Measurements from ENCODE around the gene BRD7.

BRD7 gene

GRCh38 chr16:50271148-50272041, 97.4 kb downstream of the BRD7 start:
- no peak for DNase-seq (ENCODE audit: low spot score)

DNA sequence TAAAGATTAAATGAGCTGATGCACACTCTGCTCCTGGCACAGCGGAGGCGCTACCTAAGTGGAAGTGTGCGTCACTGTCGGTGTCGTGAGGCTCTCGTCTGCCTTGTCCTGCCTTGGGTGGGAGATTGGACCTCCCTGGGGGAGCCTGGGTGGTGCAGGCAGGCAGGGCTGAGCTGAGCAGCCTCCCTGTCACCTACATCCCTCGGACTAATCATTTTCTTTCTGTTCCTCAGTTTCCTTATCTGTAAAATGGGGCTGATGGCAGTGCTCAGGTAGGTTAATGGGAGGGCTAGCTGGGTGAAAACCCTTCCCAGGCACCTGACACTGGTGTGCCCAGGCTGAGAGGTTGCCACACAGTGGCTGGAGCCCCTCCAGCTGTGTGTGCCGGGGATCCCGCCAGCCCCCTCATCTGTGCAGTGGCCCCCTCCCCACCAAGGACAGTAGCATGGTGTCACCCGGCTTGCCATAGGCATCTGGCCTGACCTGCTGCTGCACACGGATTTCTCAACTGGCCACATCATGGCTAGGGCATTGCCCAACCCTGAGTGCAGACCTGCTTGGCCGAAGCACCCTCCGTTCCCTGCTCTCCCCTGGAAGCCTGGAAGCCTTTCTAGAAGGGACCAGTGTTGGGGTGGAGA, 98.2 kb downstream of the BRD7 start:
- DNase-seq (ENCODE audit: low spot score) = no peak

- DNase-seq (ENCODE audit: low spot score) = no peak
Measured at GRCh38 chr16:50269769-50270509, 98.8 kb downstream of the BRD7 start.

DNA sequence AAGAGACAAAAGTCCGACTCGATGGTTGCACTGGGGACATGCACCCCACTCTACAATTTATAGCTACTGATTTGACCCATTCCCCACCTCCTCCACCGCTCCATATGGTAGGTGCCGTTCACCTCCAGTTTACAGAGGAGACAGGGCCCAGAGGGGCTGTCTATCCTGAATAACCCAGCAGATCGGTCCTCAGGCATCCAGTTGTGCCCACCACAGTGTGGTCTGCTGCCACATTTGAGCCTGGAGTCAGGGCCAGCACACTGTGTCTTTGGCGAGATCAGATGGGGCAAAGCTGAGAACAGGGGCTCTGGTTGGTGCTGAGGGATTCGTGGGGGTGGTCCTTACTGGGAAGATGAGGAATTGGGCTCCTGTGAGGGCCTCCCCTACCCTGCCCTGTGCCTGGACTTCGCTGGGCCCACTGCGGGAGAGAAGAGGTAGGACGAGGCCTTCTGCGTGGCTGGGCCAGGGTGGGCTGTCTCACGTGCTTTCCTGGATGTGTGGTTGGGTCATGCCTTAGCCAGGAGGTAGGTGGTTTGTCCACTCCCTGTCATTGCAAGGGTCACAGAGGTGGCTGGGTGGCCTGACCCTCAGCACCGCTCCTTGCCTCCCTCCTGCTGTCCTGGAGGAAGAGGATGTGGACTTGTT, 99.6 kb downstream of the BRD7 start:
- DNase-seq (ENCODE audit: low spot score) = no peak

DNA sequence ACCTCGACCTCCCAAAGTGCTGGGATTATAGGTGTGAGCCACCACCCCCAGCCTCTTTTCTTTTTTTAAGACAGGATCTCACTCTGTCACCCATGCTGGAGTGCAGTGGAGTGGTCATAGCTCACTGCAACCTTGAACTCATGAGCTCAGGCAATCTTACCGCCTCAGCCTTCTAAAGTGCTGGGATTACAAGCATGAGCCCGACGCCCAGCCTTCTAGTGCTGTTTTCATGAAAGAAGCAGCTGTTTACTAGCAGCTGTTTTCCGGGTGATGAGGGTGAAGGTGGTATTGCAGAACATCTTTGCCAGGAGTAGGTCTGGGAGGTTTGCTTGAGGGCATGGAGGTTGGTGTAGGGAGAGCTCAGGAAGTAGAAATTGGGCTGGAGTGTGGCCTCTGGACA, 100.4 kb downstream of the BRD7 start:
- no peak for DNase-seq (ENCODE audit: low spot score)

GRCh38 chr16:50267651-50268050, 101.1 kb downstream of the BRD7 start:
- peak; percentile 45 for DNase-seq (ENCODE audit: low spot score)

DNA sequence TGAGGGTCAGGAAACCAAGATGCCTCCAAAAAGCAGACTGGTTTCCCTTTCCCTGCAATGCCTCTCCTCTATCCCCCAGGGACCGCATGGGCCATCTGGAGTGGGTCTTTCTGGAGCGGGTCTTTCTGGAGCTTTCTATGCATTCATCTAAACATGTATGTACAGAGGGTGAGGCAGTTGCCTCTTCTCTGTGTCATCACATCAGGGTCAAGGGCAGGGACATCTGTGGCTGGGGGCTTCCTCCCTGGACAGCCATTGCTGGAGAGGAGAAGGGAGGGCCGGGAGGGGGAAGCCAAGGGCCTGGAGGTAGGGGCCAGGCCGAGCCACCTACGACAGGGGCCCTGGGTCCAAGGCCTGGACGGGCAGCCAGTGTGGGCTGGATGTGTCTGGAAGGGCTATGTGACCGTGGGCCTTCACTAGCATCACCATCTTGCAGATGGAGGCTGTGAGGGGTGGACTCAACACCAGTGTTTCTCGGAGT, 101.6 kb downstream of the BRD7 start:
- DNase-seq (ENCODE audit: low spot score) = no peak

GRCh38 chr16:50266337-50267091, 102.3 kb downstream of the BRD7 start, which contains the start of gene ADCY7:
TSS of gene ADCY7 (plus strand) at chr16:50266551. CDS start at chr16:50288180, 21,629 bp downstream.
- peak; percentile 89 for DNase-seq (ENCODE audit: low spot score)

All from CD4-positive, alpha-beta T cell treated with Interleukin-2 at 100 ng/mL for 4 hours (primary cell).